ENCODE results near the gene USP35.

USP35 gene

DNA sequence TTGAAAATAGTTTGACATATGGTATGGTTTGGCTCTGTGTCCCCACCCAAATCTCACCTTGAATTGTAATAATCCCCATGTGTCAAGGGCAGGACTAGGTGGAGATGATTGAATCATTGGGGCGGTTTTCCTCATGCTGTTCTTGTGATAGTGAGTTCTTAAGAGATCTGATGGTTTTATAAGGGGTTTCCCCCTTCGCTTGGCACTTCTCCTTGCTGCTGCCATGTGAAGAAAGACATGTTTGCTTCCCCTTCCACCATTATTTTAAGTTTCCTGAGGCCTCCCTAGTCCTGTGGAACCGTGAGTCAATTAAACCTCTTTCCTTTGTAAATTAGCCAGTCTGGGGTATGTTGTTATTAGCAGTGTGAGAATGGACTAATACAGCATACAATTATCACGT, 8.0 kb upstream of the USP35 start:
- Histone ChIP-seq H3K9ac (ENCODE audit: low read length) (no peak overlapping the region), H3K36me3 (ENCODE audit: low read length) (no peaks in the 10 kb centered on the region)

DNA sequence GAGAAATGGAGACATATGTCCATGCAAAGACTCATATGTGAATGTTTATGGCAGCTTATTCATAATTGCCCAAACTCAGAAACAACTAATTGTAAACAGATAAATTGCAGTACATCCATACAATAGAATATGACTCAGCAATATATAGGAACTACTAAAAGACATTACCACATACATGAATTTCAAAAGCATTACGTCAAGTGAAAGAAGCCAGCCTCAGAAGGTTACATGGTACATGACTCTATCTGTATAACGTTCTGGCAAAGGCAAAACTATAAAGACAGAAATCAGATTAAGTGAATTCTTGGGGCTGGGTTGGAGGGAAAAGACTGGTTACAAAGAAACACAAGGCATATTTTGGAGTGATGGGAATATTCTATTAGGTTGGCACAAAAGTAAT, 7.5 kb upstream of the USP35 start:
- no peaks in the 10 kb centered on the region for H4K20me1 ChIP-seq (ENCODE audit: low read depth, low read length)
- H3K79me2 ChIP-seq (ENCODE audit: insufficient read depth, low read length): no peaks in the 10 kb centered on the region
- H3K4me3 ChIP-seq (ENCODE audit: insufficient read depth, low read length, poor library complexity, severe bottlenecking): no peak overlapping the region
- no peaks in the 10 kb centered on the region for H3F3A ChIP-seq (ENCODE audit: insufficient read depth)
- H3K9me3 ChIP-seq (ENCODE audit: insufficient read depth, low read length): no peaks in the 10 kb centered on the region
- no peak overlapping the region for H3K4me2 ChIP-seq (ENCODE audit: low read depth, low read length, poor library complexity, severe bottlenecking)
- H3K9ac ChIP-seq (ENCODE audit: low read length): no peak overlapping the region
- no peak overlapping the region for H2AFZ ChIP-seq (ENCODE audit: low read depth, low read length, severe bottlenecking)
- no peak overlapping the region for H3K27ac ChIP-seq (ENCODE audit: low read depth, low read length)
- TF ChIP-seq, protein P1, sequence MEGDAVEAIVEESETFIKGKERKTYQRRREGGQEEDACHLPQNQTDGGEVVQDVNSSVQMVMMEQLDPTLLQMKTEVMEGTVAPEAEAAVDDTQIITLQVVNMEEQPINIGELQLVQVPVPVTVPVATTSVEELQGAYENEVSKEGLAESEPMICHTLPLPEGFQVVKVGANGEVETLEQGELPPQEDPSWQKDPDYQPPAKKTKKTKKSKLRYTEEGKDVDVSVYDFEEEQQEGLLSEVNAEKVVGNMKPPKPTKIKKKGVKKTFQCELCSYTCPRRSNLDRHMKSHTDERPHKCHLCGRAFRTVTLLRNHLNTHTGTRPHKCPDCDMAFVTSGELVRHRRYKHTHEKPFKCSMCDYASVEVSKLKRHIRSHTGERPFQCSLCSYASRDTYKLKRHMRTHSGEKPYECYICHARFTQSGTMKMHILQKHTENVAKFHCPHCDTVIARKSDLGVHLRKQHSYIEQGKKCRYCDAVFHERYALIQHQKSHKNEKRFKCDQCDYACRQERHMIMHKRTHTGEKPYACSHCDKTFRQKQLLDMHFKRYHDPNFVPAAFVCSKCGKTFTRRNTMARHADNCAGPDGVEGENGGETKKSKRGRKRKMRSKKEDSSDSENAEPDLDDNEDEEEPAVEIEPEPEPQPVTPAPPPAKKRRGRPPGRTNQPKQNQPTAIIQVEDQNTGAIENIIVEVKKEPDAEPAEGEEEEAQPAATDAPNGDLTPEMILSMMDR (IDR thresholded peaks at IDR 0.05; ENCODE audit: insufficient read depth, low read length, poor library complexity, severe bottlenecking): no peak
- no peak for TF ChIP-seq EZH2phosphoT487 (conservative IDR thresholded peaks at IDR 0.05; ENCODE audit: low read length)
- H3K36me3 ChIP-seq (ENCODE audit: low read length): no peaks in the 10 kb centered on the region
- H3K27me3 ChIP-seq (ENCODE audit: low read length): no peaks in the 10 kb centered on the region
- no peaks in the 10 kb centered on the region for H3K9me2 ChIP-seq (replicated peaks; ENCODE audit: insufficient read depth, low read length)

More for the DNA sequence above, 8.0 kb upstream of the USP35 start:
- no peaks in the 10 kb centered on the region for H3K9me2 ChIP-seq (replicated peaks; ENCODE audit: insufficient read depth, low read length)
- H3K79me2 ChIP-seq (ENCODE audit: insufficient read depth, low read length): no peaks in the 10 kb centered on the region
- no peak overlapping the region for H3K27ac ChIP-seq (ENCODE audit: low read depth, low read length)
- no peak overlapping the region for H3K4me2 ChIP-seq (ENCODE audit: low read depth, low read length, poor library complexity, severe bottlenecking)
- no peak overlapping the region for H3K4me3 ChIP-seq (ENCODE audit: insufficient read depth, low read length, poor library complexity, severe bottlenecking)
- no peaks in the 10 kb centered on the region for H3K27me3 ChIP-seq (ENCODE audit: low read length)
- H3F3A ChIP-seq (ENCODE audit: insufficient read depth): no peaks in the 10 kb centered on the region
- no peak overlapping the region for H2AFZ ChIP-seq (ENCODE audit: low read depth, low read length, severe bottlenecking)
- TF ChIP-seq, protein P1 (IDR thresholded peaks at IDR 0.05; ENCODE audit: insufficient read depth, low read length, poor library complexity, severe bottlenecking): no peak
- TF ChIP-seq EZH2phosphoT487 (conservative IDR thresholded peaks at IDR 0.05; ENCODE audit: low read length): no peak
- H4K20me1 ChIP-seq (ENCODE audit: low read depth, low read length): no peaks in the 10 kb centered on the region
- H3K9me3 ChIP-seq (ENCODE audit: insufficient read depth, low read length): no peaks in the 10 kb centered on the region

DNA sequence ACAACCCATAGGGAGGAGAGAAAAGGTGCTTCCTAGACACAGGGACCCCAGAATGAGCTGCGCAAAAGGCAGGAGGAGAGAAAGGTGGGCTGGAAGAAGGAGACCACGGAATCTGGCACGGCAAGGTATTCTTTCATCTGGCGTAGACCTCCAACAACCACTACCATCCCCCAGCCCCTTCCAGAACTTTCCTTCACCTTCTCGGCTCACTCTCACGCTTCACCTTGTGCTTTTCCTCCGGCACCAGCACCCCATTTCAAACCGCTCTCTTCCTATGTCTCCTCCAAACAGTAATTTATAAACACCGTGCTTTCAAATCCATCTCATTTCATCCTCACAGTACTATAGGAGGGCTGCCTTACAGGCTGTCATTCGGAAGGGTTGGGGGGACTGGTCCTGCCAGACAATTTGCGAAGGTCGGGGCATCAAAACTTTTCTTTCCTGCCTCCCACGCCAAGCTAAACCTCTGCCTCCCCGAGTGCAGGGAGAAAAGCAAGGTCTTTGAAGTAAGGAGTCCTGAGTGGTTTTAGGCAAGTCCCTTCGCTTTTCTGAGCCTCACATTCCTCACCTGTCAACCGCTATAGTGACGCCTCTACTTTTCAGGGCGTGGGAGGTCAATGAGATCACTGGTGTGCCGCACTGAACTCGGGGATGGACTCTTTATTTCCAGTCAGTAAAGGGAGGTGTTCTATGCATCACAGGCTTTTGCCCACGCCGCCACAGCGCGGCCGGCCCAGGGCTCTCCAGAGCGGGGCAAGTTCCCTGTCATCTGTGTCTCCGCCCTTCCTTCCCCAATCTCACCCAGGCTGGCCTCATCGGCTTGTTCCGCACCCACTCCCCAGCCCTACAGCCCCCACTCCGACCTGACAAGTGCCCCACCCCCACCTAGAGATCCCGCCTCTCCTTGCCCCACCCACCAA, 1.1 kb upstream of the USP35 start:
- Histone ChIP-seq H3K9ac (ENCODE audit: low read length) (peak overlapping the region; percentile 82), H3K27ac (ENCODE audit: low read depth, low read length) (no peak overlapping the region)

More for the DNA sequence above, 1.1 kb upstream of the USP35 start:
- Histone ChIP-seq H3K4me2 (ENCODE audit: low read depth, low read length, poor library complexity, severe bottlenecking) (peak overlapping the region; percentile 63), H3K79me2 (ENCODE audit: insufficient read depth, low read length) (no peaks in the 10 kb centered on the region), H4K20me1 (ENCODE audit: low read depth, low read length) (no peaks in the 10 kb centered on the region), H3K27me3 (ENCODE audit: low read length) (no peaks in the 10 kb centered on the region), H3K4me3 (ENCODE audit: insufficient read depth, low read length, poor library complexity, severe bottlenecking) (peak overlapping the region; percentile 95), H3K9me3 (ENCODE audit: insufficient read depth, low read length) (no peaks in the 10 kb centered on the region), H3K9me2 (replicated peaks; ENCODE audit: insufficient read depth, low read length) (no peaks in the 10 kb centered on the region), H2AFZ (ENCODE audit: low read depth, low read length, severe bottlenecking) (peak overlapping the region; percentile 63), H3K36me3 (ENCODE audit: low read length) (no peaks in the 10 kb centered on the region), H3F3A (ENCODE audit: insufficient read depth) (no peaks in the 10 kb centered on the region)
- TF ChIP-seq, protein P1 (IDR thresholded peaks at IDR 0.05; ENCODE audit: insufficient read depth, low read length, poor library complexity, severe bottlenecking): no peak
- TF ChIP-seq EZH2phosphoT487 (conservative IDR thresholded peaks at IDR 0.05; ENCODE audit: low read length): no peak
